SK-MEL-5 (cell line): ENCODE results near the gene USP14. TPM values are rescaled to one million over a fixed set of nuclear protein-coding genes. Genes with fewer than 3 reads are reported as not detected.

ENCODE experiments used
- DNase-seq: peaks from one replicate; pipeline ENCODE4 v3.0.0-alpha.2; 2016; ENCODE audit warnings: low read depth, low spot score
- in situ Hi-C: cut with HindIII; loops from 2 replicates; pipeline ENCODE4 v1.10.0; 2016; ENCODE audit warnings: low sequenced_read_pairs, high pct_unique_total_duplicates, low pct_unique_long_range_greater_than_20kb
- total RNA-seq: library from RNA; depleted of rRNA; stranded (reverse); fragments of >200 nt; shearing (Covaris generic); gene quantifications from 2 replicates; pipeline ENCODE4 v1.2.3, GENCODE V29; 2014

The USP14 gene
- total RNA-seq, 1 experiment from 2014 or later, result 16.8 TPM

DNA sequence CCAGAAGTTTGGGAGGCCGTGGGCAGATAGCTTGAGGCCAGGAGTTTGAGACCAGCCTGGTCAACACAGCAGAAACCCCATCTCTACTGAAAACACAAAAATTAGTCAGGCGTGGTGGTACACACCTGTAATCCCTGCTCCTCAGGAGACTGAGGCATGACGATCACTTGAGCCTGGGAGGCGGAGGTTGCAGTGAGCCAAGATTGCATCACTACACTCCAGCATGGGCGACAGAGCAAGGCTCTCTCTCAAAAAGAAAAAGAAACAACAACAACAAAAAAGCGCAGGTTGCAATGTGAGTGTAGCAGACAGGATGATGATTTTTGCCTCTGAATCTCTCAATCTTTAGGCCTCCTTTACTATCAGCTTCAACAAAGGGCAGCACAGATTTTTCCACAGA, 2.7 kb upstream of the USP14 start:
- no peak for DNase-seq
- in situ Hi-C loops, result no loop called here

- in situ Hi-C loops, result no loop called here
- DNase-seq, result no peak
Measured at GRCh38 chr18:156514-157230, 1.7 kb upstream of the USP14 start.

DNA sequence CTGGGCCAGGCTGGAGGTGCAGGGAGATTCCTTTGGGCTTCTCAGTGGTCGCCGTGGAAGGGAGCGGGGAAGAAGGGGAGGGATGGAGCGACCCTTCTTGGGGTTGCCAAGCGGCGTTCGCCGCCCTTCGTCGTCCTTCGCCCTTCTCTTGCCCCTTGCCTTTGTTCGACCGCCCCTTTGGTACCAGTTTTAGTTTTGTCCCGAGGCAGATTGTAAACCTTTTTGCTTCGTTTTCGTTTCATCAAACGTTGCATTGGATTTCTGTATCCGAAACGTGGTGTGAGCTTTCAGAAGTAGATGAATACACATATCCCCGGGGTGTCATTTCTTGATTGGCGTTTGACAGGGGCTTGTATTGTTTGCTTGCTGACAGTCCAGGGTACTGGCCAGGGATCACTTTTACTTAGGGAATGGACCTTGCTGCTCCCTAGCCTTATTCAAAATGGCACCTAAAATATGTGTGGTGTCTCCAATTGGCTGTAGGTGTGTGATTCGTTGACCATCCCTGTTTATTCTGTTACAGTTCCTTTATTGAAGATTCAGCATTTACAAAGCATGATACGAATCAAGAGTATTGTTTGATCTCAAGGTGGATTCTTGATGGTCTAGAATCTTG, 788 bp downstream of the USP14 start:
- DNase-seq, result peak; percentile 42
- in situ Hi-C loops, result no loop called here

DNA sequence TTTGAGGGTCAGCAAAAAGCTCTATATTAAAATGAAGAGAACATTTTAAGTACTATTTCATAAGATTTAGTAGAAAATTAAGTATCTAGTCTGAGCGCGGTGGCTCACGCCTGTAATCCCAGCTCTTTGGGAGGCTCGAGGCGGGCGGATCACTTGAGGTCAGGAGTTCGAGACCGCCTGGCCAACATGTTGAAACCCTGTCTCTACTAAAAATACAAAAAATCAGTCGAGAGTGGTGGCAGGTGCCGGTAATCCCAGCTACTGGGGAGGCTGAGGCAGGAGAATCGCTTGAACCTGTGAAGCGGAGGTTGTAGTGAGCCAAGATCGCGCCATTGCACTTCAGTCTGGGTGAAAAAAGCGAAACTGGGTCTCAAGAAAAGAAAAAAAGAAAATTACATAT, 1.6 kb downstream of the USP14 start:
- DNase-seq, result no peak
- in situ Hi-C loops, result no loop called here

GRCh38 chr18:160831-161570, 2.6 kb downstream of the USP14 start:
- DNase-seq, result no peak
- in situ Hi-C loops, result no loop called here

- in situ Hi-C loops, result no loop called here
- no peak for DNase-seq
Measured at GRCh38 chr18:172361-172760, 14.0 kb downstream of the USP14 start.

- in situ Hi-C loops, result no loop called here
- no peak for DNase-seq
Measured at GRCh38 chr18:179499-179898, 21.1 kb downstream of the USP14 start.

- no peak for DNase-seq
- in situ Hi-C loops, result no loop called here
Measured at GRCh38 chr18:181711-182110, 23.4 kb downstream of the USP14 start.

- in situ Hi-C loops, result no loop called here
- DNase-seq, result peak; percentile 7
Measured at GRCh38 chr18:183769-184168, 25.4 kb downstream of the USP14 start.

DNA sequence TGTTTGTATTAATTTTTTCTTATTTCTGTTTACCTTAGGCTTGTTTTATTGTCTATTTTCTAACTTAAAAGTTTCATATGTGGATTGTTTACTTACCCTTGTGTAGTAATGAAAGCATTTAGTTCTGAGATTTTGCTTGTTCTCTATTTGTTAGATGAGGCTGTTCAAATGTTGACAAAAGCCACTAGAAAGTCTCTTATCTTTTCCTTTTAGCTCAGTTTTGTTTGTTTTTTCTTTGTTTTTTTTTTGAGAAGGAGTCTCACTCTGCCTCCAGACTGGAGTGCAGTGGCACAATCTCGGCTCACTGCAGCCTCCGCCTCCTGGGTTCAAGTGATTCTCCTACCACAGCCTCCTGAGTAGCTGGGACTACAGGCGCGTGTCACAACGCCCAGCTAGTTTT, 30.9 kb downstream of the USP14 start:
- no peak for DNase-seq

GRCh38 chr18:191725-192124, 33.4 kb downstream of the USP14 start:
- in situ Hi-C loops, result no loop called here
- DNase-seq, result no peak

More for the DNA sequence above, 30.9 kb downstream of the USP14 start:
- in situ Hi-C loops, result no loop called here

DNA sequence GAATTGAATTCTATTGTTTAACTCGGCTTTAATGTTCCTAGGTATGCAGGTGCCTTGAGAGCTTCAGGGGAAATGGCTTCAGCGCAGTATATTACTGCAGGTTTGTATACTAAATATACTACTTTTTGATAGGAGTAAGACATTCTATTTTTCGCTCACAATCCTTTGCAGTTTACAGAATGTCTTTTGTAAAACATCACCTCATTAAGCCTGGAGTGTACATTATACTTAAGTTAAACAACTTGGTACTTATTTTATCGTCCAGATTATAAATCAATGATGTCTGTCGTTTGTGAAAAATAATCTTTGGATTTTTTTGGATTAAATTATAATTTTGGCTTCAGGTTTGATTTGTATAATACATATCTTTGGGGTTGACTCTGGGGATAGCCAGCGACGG, 34.4 kb downstream of the USP14 start:
- in situ Hi-C loops, result no loop called here
- DNase-seq, result no peak

DNA sequence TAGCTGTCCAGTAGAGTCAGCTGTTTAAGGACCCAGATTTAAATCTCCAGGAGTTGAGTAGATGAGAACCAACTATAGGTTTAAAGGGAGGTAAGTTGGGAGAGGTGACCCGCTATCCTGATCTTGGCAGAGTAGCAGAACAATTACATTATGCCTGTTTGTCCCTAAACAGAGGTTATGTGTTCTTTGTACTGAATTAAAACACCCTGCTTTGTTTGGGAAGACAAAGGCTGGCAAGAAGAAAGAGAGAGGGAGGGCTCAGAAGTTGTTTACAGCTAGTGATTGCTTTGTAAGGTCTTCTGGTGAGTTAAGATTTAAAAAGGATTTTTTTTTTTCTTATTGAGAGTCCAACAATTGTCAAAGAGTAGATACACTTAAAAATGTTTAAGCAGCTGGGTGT, 37.3 kb downstream of the USP14 start:
- in situ Hi-C loops, result no loop called here
- DNase-seq, result no peak

DNA sequence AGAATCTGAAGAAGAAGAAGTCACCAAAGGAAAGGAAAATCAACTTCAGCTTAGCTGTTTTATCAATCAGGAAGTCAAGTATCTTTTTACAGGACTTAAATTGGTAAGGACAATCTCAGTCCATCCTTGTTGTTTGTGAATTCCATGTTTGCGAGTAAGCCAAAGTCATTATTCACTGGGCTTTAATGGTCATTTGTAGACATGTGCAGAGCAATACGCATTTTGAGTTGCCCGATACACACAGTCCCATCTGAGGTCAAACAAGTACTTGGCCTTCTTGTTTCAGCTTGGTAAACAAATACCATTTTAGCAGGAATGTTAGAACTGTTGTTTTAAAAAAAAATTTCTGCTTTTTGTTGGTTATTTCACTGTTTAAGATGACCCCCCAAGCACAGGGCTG, 40.9 kb downstream of the USP14 start:
- in situ Hi-C loops, result no loop called here
- DNase-seq, result no peak

GRCh38 chr18:199768-200167, 41.4 kb downstream of the USP14 start:
- DNase-seq, result no peak
- in situ Hi-C loops, result no loop called here

GRCh38 chr18:210075-210474, 51.7 kb downstream of the USP14 start:
- in situ Hi-C loops, result no loop called here
- DNase-seq, result no peak

DNA sequence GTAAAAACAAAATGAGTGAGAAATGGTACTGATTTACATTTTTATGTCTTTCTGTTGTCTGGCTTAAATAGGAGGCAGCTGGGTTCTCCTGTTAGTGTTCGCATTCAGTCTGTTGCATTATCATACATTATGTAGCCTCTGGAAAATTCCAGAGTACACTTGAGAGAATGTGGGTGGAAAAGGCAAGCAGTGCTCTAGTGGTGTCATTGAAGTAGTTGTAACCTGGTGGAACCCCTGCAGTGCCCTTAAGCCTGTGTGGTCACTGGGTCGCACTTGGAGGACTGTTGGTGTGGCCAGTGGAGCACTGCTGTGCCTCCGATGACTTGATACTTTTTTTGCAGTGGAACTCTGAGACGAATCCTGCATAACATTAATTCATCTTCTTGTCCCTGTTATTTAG, 52.4 kb downstream of the USP14 start:
- no peak for DNase-seq
- in situ Hi-C loops, result no loop called here

DNA sequence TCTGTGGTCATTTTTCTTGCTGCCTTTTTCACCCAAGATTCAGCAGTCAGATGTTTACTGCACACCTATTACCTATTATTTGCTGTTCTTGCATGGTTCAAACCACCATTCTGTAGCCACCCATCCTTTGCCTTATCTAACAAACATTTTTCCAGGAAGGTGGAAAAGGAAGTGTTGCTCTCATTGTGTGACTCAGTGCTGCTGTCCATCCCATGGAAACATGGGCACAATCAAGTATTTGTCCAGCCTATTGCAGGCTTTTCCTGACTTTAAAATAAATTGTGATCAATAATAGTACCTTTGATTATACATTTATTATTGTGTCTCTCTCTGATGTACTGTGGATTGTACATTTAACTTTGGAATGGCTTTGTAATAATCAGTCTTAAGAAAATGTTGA, 53.2 kb downstream of the USP14 start:
- no peak for DNase-seq
- in situ Hi-C loops, result no loop called here

GRCh38 chr18:212780-213179, 54.4 kb downstream of the USP14 start:
- in situ Hi-C loops, result no loop called here
- DNase-seq, result peak; percentile 11
